HEK293 (cell line): ENCODE data around the gene ANO7.

Source experiments
- CTCF ChIA-PET: fragments of 350-600 bp; formaldehyde crosslinking; extraction: SDS; loops from one replicate; lab custom pipeline; 2021; ENCODE audit warnings: antibody characterized with exemption; lab: Yijun Ruan, JAX
- POLR2A ChIA-PET: fragments of 300-600 bp; formaldehyde crosslinking; extraction: SDS; loops from one replicate; lab custom pipeline; 2020; ENCODE audit warnings: antibody characterized with exemption, inconsistent platforms; lab: Yijun Ruan, JAX
- H3K27ac ChIP-seq: fragments of 200-500 bp; sonication (Bioruptor generic); 2 replicates; pipeline ENCODE4 v1.5.1; 2014; ENCODE audit warnings: low read depth, low read length, control low read depth, inconsistent platforms; ENCODE audit errors: extremely low read depth
- H3K36me3 ChIP-seq, 2 experiments: fragments of 200-500 bp in 1 of 2; sonication (Bioruptor generic) in 1 of 2; 1 replicate in 1 of 2; 2 replicates in 1 of 2; pipeline ENCODE4 v1.5.1; 2014 to 2017; ENCODE audit warnings: inconsistent platforms in 2 of 2, low read length in 2 of 2; ENCODE audit not compliant: control insufficient read depth in 2 of 2, insufficient read depth in 1 of 2
- H3K4me1 ChIP-seq: fragments of 200-500 bp; sonication (Bioruptor generic); 2 replicates; pipeline ENCODE4 v1.5.1; 2014; ENCODE audit warnings: mild to moderate bottlenecking, low read length, inconsistent platforms; ENCODE audit not compliant: control insufficient read depth, insufficient read depth
- H3K4me3 ChIP-seq: 2 replicates; pipeline ENCODE4 v1.5.1; 2011; ENCODE audit warnings: low read depth, mild to moderate bottlenecking, control low read depth, low read length, moderate library complexity
- H3K9me3 ChIP-seq: fragments of 200-500 bp; sonication (Bioruptor generic); 2 replicates; pipeline ENCODE4 v1.5.1; 2014; ENCODE audit warnings: low read depth, low read length, inconsistent platforms; ENCODE audit not compliant: control insufficient read depth, insufficient read depth
- EGR2 ChIP-seq: fragments of 450-650 bp; formaldehyde crosslinking; IDR thresholded peaks from 2 replicates; pipeline ENCODE4 v1.5.1; 2016; ENCODE audit warnings: low read depth, missing biosample characterization, missing genetic modification characterization
- GLIS2 ChIP-seq: fragments of 450-650 bp; formaldehyde crosslinking; IDR thresholded peaks from 2 replicates; pipeline ENCODE4 v1.5.1; 2016; ENCODE audit warnings: missing biosample characterization, missing genetic modification characterization
- HOXD13 ChIP-seq: sonication (generic); formaldehyde crosslinking; IDR thresholded peaks from 2 replicates; pipeline ENCODE4 v1.8.0; 2022; ENCODE audit warnings: missing genetic modification reagents, borderline replicate concordance
- SCRT1 ChIP-seq: fragments of 450-650 bp; formaldehyde crosslinking; IDR thresholded peaks from 2 replicates; pipeline ENCODE4 v1.5.1; 2016; ENCODE audit warnings: missing biosample characterization, missing genetic modification characterization, borderline replicate concordance
- TCF7L2 ChIP-seq: IDR thresholded peaks from 2 replicates; pipeline ENCODE4 v1.6.1; 2011; ENCODE audit warnings: low read depth, mild to moderate bottlenecking, inconsistent platforms, low read length, moderate library complexity, borderline replicate concordance
- ZBTB48 ChIP-seq: fragments of 450-650 bp; formaldehyde crosslinking; IDR thresholded peaks from 2 replicates; pipeline ENCODE4 v1.5.1; 2016; ENCODE audit warnings: missing biosample characterization, missing genetic modification characterization
- ZBTB7A ChIP-seq: fragments of 450-650 bp; formaldehyde crosslinking; IDR thresholded peaks from 2 replicates; pipeline ENCODE4 v1.5.1; 2016; ENCODE audit warnings: low read depth, missing biosample characterization, missing genetic modification characterization
- ZBTB8A ChIP-seq: fragments of 450-650 bp; formaldehyde crosslinking; IDR thresholded peaks from 2 replicates; pipeline ENCODE4 v1.5.1; 2016; ENCODE audit warnings: missing biosample characterization, missing genetic modification characterization
- ZFHX2 ChIP-seq: fragments of 450-650 bp; formaldehyde crosslinking; conservative IDR thresholded peaks from 2 replicates; pipeline ENCODE4 v1.5.1; 2016; ENCODE audit warnings: missing biosample characterization, missing genetic modification characterization
- ZFP69B ChIP-seq: fragments of 450-650 bp; formaldehyde crosslinking; IDR thresholded peaks from 2 replicates; pipeline ENCODE4 v1.5.1; 2016; ENCODE audit warnings: missing biosample characterization, missing genetic modification characterization
- ZNF112 ChIP-seq: fragments of 450-650 bp; formaldehyde crosslinking; IDR thresholded peaks from 2 replicates; pipeline ENCODE4 v1.5.0; 2017; ENCODE audit warnings: missing biosample characterization, missing genetic modification characterization
- ZNF121 ChIP-seq: fragments of 450-650 bp; formaldehyde crosslinking; IDR thresholded peaks from 2 replicates; pipeline ENCODE4 v1.5.1; 2016; ENCODE audit warnings: missing biosample characterization, missing genetic modification characterization
- ZNF169 ChIP-seq: fragments of 450-650 bp; formaldehyde crosslinking; IDR thresholded peaks from 2 replicates; pipeline ENCODE4 v1.5.1; 2016; ENCODE audit warnings: missing biosample characterization, missing genetic modification characterization
- ZNF266 ChIP-seq: fragments of 450-650 bp; formaldehyde crosslinking; IDR thresholded peaks from 2 replicates; pipeline ENCODE4 v1.5.1; 2016; ENCODE audit warnings: missing biosample characterization, missing genetic modification characterization, low read depth
- ZNF501 ChIP-seq: fragments of 450-650 bp; formaldehyde crosslinking; IDR thresholded peaks from 2 replicates; pipeline ENCODE4 v1.5.1; 2016; ENCODE audit warnings: missing biosample characterization, missing genetic modification characterization
- ZNF596 ChIP-seq: fragments of 450-650 bp; IDR thresholded peaks from 2 replicates; pipeline ENCODE4 v1.5.0; 2018; ENCODE audit warnings: missing biosample characterization, mild to moderate bottlenecking, missing genetic modification characterization, moderate library complexity
- ZNF621 ChIP-seq: fragments of 450-650 bp; formaldehyde crosslinking; IDR thresholded peaks from 2 replicates; pipeline ENCODE4 v1.5.1; 2017; ENCODE audit warnings: missing biosample characterization, missing genetic modification characterization
- ZNF747 ChIP-seq: fragments of 450-650 bp; formaldehyde crosslinking; IDR thresholded peaks from 2 replicates; pipeline ENCODE4 v1.5.1; 2016; ENCODE audit warnings: missing biosample characterization, missing genetic modification characterization
- ZNF785 ChIP-seq: fragments of 450-650 bp; formaldehyde crosslinking; IDR thresholded peaks from 2 replicates; pipeline ENCODE4 v1.5.1; 2016; ENCODE audit warnings: missing biosample characterization, missing genetic modification characterization
- ZNF843 ChIP-seq: fragments of 450-650 bp; formaldehyde crosslinking; IDR thresholded peaks from 2 replicates; pipeline ENCODE4 v1.5.1; 2016; ENCODE audit warnings: missing biosample characterization, missing genetic modification characterization
- TF ChIP-seq, protein P1 (sequence below): fragments of 450-650 bp; formaldehyde crosslinking; IDR thresholded peaks from 2 replicates; pipeline ENCODE4 v1.5.1; 2016; ENCODE audit warnings: missing biosample characterization, missing genetic modification characterization, borderline replicate concordance
- TF ChIP-seq, protein P2 (sequence below): fragments of 450-650 bp; formaldehyde crosslinking; IDR thresholded peaks from 2 replicates; pipeline ENCODE4 v1.5.1; 2016; ENCODE audit warnings: missing biosample characterization, missing genetic modification characterization
- TF ChIP-seq, protein P3 (sequence below): sonication (generic); formaldehyde crosslinking; IDR thresholded peaks from 2 replicates; pipeline ENCODE4 v1.8.1; 2022; ENCODE audit warnings: mild to moderate bottlenecking, moderate library complexity, missing genetic modification reagents
- TF ChIP-seq, protein P4 (sequence below): fragments of 450-650 bp; formaldehyde crosslinking; IDR thresholded peaks from 2 replicates; pipeline ENCODE4 v1.5.1; 2016; ENCODE audit warnings: missing biosample characterization, missing genetic modification characterization
- TF ChIP-seq, protein P5 (sequence below): fragments of 450-650 bp; formaldehyde crosslinking; IDR thresholded peaks from 2 replicates; pipeline ENCODE4 v1.5.1; 2016; ENCODE audit warnings: missing biosample characterization, missing genetic modification characterization

The ANO7 gene

DNA sequence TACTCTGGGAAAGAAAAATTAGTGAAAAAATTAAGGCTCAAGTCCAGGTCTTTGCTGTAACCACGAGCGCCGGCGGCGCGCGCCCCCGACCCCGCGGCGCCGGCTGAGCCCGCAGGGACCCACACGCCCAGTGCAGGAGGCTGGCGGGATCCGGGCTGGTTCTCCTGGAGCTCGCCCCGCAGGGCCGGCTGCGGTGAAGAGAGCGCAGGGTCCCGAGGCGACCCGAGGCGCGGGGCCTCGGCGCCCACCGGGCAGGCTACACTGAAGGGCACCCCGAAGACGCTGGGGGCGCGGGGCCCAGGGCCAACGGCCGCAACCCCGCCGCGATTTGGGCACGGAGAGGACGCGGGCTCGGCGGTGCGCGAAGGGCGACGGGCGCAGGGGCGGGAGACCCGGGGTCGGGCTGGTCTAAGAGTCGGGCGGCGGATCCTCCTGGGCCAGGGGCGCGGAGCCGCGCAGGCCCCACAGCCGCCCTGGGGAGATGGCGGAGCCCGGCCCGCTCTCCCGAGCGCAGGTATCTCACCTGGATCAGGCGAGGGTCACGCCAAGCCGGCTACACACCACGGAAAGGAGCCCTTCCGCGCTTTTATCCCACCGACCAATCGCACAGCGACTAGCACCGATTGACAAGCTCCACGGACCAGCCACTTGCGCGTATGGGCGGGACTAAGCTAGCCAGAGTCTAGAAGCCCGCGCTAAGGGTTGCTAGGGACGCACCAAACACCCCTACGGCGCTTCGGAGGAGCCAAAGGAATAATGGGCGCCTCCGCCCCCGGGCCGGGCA lies 39.4 kb upstream of the ANO7 start, which contains the start of gene PASK:
Gene PASK (minus strand): TSS at position 582 of the 784 bp plus-strand sequence. CDS start 6,440 bp downstream, outside the sequence.
- ChIA-PET POLR2A (interaction anchor here (0.6 to 2.7 kb wide), 13 partner anchors 8 to 553 kb away, joined by 3 to 13 read pairs (median 3); partner anchors contain the start of genes ING5 and MTERF4), CTCF (interaction anchor here (0.9 kb wide), 1 partner anchor 140 kb away, joined by 3 read pairs; no protein-coding TSS in a partner anchor)
- peaks cover 0 to 16% of the 10 kb centered on the region in 2 experiments; a peak in 2 of 3 replicates for H3K36me3 ChIP-seq
- no peaks in the 10 kb centered on the region for H3K9me3 ChIP-seq
- peak within 1 kb of the TSS; percentile 94 for H3K4me3 ChIP-seq
- H3K27ac ChIP-seq, result peak within 1 kb of the TSS; percentile 54; the same call in 1 of the 2 replicates
- no peaks in the 10 kb centered on the region for H3K4me1 ChIP-seq
- TF ChIP-seq ZNF843 (tag by site-specific recombination) (no peak), ZNF621 (tag by site-specific recombination) (no peak), ZBTB7A (tag by site-specific recombination) (no peak), GLIS2 (tag by site-specific recombination) (0 out of 2 replicates have a peak, but pooled peaks have one; percentile 4), ZFHX2 (tag by site-specific recombination) (peak; percentile 39; the same call in 1 of the 2 replicates), TCF7L2 (peak; percentile 32; the same call in 1 of the 2 replicates), ZBTB48 (tag by site-specific recombination) (peak; percentile 54; the same call in 1 of the 2 replicates), ZNF121 (tag by site-specific recombination) (no peak), ZBTB8A (tag by site-specific recombination) (peak; percentile 92), ZNF112 (no peak), ZFP69B (tag by site-specific recombination) (0 out of 2 replicates have a peak, but pooled peaks have one; percentile 18), HOXD13 (CRISPR knock-in tag) (no peak), EGR2 (tag by site-specific recombination) (no peak), ZNF501 (tag by site-specific recombination) (no peak), ZNF747 (tag by site-specific recombination) (no peak), ZNF266 (no peak), ZNF169 (no peak), SCRT1 (tag by site-specific recombination) (no peak), ZNF785 (no peak), ZNF596 (tag by site-specific recombination) (no peak)
- TF ChIP-seq, protein P1, sequence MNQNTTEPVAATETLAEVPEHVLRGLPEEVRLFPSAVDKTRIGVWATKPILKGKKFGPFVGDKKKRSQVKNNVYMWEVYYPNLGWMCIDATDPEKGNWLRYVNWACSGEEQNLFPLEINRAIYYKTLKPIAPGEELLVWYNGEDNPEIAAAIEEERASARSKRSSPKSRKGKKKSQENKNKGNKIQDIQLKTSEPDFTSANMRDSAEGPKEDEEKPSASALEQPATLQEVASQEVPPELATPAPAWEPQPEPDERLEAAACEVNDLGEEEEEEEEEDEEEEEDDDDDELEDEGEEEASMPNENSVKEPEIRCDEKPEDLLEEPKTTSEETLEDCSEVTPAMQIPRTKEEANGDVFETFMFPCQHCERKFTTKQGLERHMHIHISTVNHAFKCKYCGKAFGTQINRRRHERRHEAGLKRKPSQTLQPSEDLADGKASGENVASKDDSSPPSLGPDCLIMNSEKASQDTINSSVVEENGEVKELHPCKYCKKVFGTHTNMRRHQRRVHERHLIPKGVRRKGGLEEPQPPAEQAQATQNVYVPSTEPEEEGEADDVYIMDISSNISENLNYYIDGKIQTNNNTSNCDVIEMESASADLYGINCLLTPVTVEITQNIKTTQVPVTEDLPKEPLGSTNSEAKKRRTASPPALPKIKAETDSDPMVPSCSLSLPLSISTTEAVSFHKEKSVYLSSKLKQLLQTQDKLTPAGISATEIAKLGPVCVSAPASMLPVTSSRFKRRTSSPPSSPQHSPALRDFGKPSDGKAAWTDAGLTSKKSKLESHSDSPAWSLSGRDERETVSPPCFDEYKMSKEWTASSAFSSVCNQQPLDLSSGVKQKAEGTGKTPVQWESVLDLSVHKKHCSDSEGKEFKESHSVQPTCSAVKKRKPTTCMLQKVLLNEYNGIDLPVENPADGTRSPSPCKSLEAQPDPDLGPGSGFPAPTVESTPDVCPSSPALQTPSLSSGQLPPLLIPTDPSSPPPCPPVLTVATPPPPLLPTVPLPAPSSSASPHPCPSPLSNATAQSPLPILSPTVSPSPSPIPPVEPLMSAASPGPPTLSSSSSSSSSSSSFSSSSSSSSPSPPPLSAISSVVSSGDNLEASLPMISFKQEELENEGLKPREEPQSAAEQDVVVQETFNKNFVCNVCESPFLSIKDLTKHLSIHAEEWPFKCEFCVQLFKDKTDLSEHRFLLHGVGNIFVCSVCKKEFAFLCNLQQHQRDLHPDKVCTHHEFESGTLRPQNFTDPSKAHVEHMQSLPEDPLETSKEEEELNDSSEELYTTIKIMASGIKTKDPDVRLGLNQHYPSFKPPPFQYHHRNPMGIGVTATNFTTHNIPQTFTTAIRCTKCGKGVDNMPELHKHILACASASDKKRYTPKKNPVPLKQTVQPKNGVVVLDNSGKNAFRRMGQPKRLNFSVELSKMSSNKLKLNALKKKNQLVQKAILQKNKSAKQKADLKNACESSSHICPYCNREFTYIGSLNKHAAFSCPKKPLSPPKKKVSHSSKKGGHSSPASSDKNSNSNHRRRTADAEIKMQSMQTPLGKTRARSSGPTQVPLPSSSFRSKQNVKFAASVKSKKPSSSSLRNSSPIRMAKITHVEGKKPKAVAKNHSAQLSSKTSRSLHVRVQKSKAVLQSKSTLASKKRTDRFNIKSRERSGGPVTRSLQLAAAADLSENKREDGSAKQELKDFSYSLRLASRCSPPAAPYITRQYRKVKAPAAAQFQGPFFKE (tag by site-specific recombination), result no peak
- TF ChIP-seq, protein P2, sequence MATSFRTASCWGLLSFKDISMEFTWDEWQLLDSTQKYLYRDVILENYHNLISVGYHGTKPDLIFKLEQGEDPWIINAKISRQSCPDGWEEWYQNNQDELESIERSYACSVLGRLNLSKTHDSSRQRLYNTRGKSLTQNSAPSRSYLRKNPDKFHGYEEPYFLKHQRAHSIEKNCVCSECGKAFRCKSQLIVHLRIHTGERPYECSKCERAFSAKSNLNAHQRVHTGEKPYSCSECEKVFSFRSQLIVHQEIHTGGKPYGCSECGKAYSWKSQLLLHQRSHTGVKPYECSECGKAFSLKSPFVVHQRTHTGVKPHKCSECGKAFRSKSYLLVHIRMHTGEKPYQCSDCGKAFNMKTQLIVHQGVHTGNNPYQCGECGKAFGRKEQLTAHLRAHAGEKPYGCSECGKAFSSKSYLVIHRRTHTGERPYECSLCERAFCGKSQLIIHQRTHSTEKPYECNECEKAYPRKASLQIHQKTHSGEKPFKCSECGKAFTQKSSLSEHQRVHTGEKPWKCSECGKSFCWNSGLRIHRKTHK (tag by site-specific recombination), result no peak
- TF ChIP-seq, protein P3, sequence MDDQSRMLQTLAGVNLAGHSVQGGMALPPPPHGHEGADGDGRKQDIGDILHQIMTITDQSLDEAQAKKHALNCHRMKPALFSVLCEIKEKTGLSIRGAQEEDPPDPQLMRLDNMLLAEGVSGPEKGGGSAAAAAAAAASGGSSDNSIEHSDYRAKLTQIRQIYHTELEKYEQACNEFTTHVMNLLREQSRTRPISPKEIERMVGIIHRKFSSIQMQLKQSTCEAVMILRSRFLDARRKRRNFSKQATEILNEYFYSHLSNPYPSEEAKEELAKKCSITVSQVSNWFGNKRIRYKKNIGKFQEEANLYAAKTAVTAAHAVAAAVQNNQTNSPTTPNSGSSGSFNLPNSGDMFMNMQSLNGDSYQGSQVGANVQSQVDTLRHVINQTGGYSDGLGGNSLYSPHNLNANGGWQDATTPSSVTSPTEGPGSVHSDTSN (CRISPR knock-in tag), result peak; percentile 57; the same call in 1 of the 2 replicates
- TF ChIP-seq, protein P4, sequence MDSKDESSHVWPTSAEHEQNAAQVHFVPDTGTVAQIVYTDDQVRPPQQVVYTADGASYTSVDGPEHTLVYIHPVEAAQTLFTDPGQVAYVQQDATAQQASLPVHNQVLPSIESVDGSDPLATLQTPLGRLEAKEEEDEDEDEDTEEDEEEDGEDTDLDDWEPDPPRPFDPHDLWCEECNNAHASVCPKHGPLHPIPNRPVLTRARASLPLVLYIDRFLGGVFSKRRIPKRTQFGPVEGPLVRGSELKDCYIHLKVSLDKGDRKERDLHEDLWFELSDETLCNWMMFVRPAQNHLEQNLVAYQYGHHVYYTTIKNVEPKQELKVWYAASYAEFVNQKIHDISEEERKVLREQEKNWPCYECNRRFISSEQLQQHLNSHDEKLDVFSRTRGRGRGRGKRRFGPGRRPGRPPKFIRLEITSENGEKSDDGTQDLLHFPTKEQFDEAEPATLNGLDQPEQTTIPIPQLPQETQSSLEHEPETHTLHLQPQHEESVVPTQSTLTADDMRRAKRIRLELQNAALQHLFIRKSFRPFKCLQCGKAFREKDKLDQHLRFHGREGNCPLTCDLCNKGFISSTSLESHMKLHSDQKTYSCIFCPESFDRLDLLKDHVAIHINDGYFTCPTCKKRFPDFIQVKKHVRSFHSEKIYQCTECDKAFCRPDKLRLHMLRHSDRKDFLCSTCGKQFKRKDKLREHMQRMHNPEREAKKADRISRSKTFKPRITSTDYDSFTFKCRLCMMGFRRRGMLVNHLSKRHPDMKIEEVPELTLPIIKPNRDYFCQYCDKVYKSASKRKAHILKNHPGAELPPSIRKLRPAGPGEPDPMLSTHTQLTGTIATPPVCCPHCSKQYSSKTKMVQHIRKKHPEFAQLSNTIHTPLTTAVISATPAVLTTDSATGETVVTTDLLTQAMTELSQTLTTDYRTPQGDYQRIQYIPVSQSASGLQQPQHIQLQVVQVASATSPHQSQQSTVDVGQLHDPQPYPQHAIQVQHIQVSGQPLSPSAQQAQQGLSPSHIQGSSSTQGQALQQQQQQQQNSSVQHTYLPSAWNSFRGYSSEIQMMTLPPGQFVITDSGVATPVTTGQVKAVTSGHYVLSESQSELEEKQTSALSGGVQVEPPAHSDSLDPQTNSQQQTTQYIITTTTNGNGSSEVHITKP, result peak; percentile 88
- TF ChIP-seq, protein P5, sequence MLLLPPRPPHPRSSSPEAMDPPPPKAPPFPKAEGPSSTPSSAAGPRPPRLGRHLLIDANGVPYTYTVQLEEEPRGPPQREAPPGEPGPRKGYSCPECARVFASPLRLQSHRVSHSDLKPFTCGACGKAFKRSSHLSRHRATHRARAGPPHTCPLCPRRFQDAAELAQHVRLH, result no peak
